K562 (cell line): ENCODE measurements around the gene AUNIP. TPM values are rescaled to one million over a fixed set of nuclear protein-coding genes. Genes with fewer than 3 reads are reported as not detected.

Experiments
- ARHGAP35 ChIP-seq: fragments of 450-650 bp; IDR thresholded peaks from 2 replicates; pipeline ENCODE4 v1.6.1; 2018; ENCODE audit not compliant: partially characterized antibody
- BRD9 ChIP-seq: fragments of 450-650 bp; IDR thresholded peaks from 2 replicates; pipeline ENCODE4 v1.6.1; 2018; ENCODE audit warnings: low read depth; ENCODE audit not compliant: partially characterized antibody
- GATAD2B ChIP-seq: fragments of 450-650 bp; IDR thresholded peaks from 2 replicates; pipeline ENCODE4 v1.6.1; 2017; ENCODE audit warnings: mild to moderate bottlenecking, borderline replicate concordance
- MTA1 ChIP-seq: fragments of 450-650 bp; IDR thresholded peaks from 2 replicates; pipeline ENCODE4 v1.6.1; 2017; ENCODE audit warnings: borderline replicate concordance
- NFE2 ChIP-seq: IDR thresholded peaks from 2 replicates; pipeline ENCODE4 v1.6.1; 2014; ENCODE audit warnings: antibody characterized with exemption, low read depth
- PCBP2 ChIP-seq: fragments of 200-400 bp; formaldehyde crosslinking; IDR thresholded peaks from 2 replicates; pipeline ENCODE4 v1.6.1; 2018; ENCODE audit warnings: low read length, low read depth, mild to moderate bottlenecking, moderate library complexity; ENCODE audit not compliant: poor library complexity, severe bottlenecking
- PRPF4 ChIP-seq: fragments of 200-400 bp; formaldehyde crosslinking; IDR thresholded peaks from one replicate; pipeline ENCODE4 v1.6.1; 2017; ENCODE audit warnings: low read length, low read depth, mild to moderate bottlenecking; ENCODE audit not compliant: insufficient read depth, poor library complexity, severe bottlenecking
- RAD51 ChIP-seq: fragments of 450-650 bp; IDR thresholded peaks from 2 replicates; pipeline ENCODE4 v1.7.1; 2016; ENCODE audit warnings: low read depth, mild to moderate bottlenecking, borderline replicate concordance
- RBM15 ChIP-seq: fragments of 200-400 bp; formaldehyde crosslinking; IDR thresholded peaks from 2 replicates; pipeline ENCODE4 v1.6.1; 2018; ENCODE audit warnings: mild to moderate bottlenecking, low read length, moderate library complexity; ENCODE audit not compliant: insufficient read depth
- RBM25 ChIP-seq: fragments of 200-400 bp; formaldehyde crosslinking; IDR thresholded peaks from 2 replicates; pipeline ENCODE4 v1.6.1; 2018; ENCODE audit warnings: low read length, low read depth, moderate library complexity; ENCODE audit not compliant: severe bottlenecking
- RFX5 ChIP-seq: IDR thresholded peaks from 2 replicates; pipeline ENCODE4 v1.6.1; 2011; ENCODE audit warnings: low read depth, mild to moderate bottlenecking, improper control_type of control experiment, low read length
- SMARCA4 ChIP-seq: fragments of 450-650 bp; IDR thresholded peaks from 2 replicates; pipeline ENCODE4 v1.6.1; 2016
- SREBF1 ChIP-seq: fragments of 150-350 bp; IDR thresholded peaks from 2 replicates; pipeline ENCODE4 v1.6.1; 2014; ENCODE audit warnings: antibody characterized with exemption, low read depth, low read length, borderline replicate concordance
- TCFL5 ChIP-seq: fragments of 250-450 bp; sonication (Bioruptor Pico); conservative IDR thresholded peaks from 2 replicates; pipeline ENCODE4 v1.6.1; 2021; ENCODE audit warnings: mild to moderate bottlenecking, moderate library complexity, matching md5 sums
- TEAD1 ChIP-seq, 2 experiments: fragments of 450-650 bp in 1 of 2; sonication (generic) in 1 of 2; formaldehyde crosslinking; IDR thresholded peaks; 2 replicates each; pipeline versions ENCODE4 v1.4.0 to v1.8.0; 2020 to 2022; ENCODE audit warnings: mild to moderate bottlenecking in 2 of 2, missing genetic modification reagents in 1 of 2
- XRCC4 ChIP-seq: IDR thresholded peaks from one replicate; pipeline ENCODE4 v1.6.1; 2011; ENCODE audit not compliant: insufficient read depth, insufficient read length; ENCODE audit errors: extremely low read depth
- ZBED1 ChIP-seq: IDR thresholded peaks from 2 replicates; pipeline ENCODE4 v1.6.1; 2014
- ZNF75A ChIP-seq: fragments of 450-650 bp; formaldehyde crosslinking; IDR thresholded peaks from 2 replicates; pipeline ENCODE4 v1.4.0; 2020; ENCODE audit warnings: mild to moderate bottlenecking
- polyA plus RNA-seq, 8 experiments: library from polyadenylated mRNA; depleted of rRNA in 4 of 8; stranded (reverse) in 5 of 8; unstranded in 3 of 8; fragments of >200 nt; fragmentation: Nextera tagmentation in 2 of 8; fragmentation: Illumina TruSeq in 1 of 8; extraction: Ambion mirVana in 2 of 8; extraction: Trizol in 1 of 8; gene quantifications; 2 replicates each; pipeline versions ENCODE4 v1.2.1 to v1.2.3, GENCODE V29; 2011 to 2014; ENCODE audit warnings: inconsistent platforms in 1 of 8, missing spikeins in 1 of 8
- total RNA-seq, 7 experiments: library from RNA; depleted of rRNA in 6 of 7; stranded (reverse); fragments of >200 nt in 6 of 7; fragmentation: Illumina TruSeq in 2 of 7; extraction: Trizol in 2 of 7; gene quantifications; 2 replicates each; pipeline versions ENCODE4 v1.2.1 to v1.2.3, GENCODE V29; 2011 to 2021; ENCODE audit warnings: low replicate concordance in 1 of 7
- TF ChIP-seq, protein P1 (sequence below), 3 experiments: fragments of 200-800 bp in 1 of 3; sonication (Bioruptor generic) in 1 of 3; sonication (generic) in 1 of 3; formaldehyde crosslinking in 1 of 3; IDR thresholded peaks; 2 replicates each; pipeline versions ENCODE4 v1.6.1 to v1.8.0; 2016 to 2022; ENCODE audit warnings: mild to moderate bottlenecking in 2 of 3, missing compliant biosample characterization in 2 of 3, missing genetic modification characterization in 2 of 3, missing genetic modification reagents in 1 of 3
- TF ChIP-seq, protein P2 (sequence below): fragments of 250-450 bp; sonication (Bioruptor Pico); IDR thresholded peaks from 2 replicates; pipeline ENCODE4 v1.4.0; 2020; ENCODE audit warnings: mild to moderate bottlenecking
- TF ChIP-seq, protein P3 (sequence below), 3 experiments: fragments of 200-800 bp in 1 of 3; fragments of 250-450 bp in 1 of 3; fragments of 450-650 bp in 1 of 3; sonication (Bioruptor Pico) in 1 of 3; sonication (Bioruptor generic) in 1 of 3; formaldehyde crosslinking in 1 of 3; IDR thresholded peaks; 2 replicates each; pipeline versions ENCODE4 v1.6.1 to v1.8.0; 2016 to 2022; ENCODE audit warnings: mild to moderate bottlenecking in 2 of 3, missing genetic modification characterization in 2 of 3, missing compliant biosample characterization in 1 of 3, moderate library complexity in 1 of 3

The AUNIP gene
- total and polyA plus RNA-seq, 9 of the 15 experiments (the other 6 are each of a cell fraction or from before 2014, with no cell fraction given), result 12.1 to 53.8 (median 47.1) TPM

DNA sequence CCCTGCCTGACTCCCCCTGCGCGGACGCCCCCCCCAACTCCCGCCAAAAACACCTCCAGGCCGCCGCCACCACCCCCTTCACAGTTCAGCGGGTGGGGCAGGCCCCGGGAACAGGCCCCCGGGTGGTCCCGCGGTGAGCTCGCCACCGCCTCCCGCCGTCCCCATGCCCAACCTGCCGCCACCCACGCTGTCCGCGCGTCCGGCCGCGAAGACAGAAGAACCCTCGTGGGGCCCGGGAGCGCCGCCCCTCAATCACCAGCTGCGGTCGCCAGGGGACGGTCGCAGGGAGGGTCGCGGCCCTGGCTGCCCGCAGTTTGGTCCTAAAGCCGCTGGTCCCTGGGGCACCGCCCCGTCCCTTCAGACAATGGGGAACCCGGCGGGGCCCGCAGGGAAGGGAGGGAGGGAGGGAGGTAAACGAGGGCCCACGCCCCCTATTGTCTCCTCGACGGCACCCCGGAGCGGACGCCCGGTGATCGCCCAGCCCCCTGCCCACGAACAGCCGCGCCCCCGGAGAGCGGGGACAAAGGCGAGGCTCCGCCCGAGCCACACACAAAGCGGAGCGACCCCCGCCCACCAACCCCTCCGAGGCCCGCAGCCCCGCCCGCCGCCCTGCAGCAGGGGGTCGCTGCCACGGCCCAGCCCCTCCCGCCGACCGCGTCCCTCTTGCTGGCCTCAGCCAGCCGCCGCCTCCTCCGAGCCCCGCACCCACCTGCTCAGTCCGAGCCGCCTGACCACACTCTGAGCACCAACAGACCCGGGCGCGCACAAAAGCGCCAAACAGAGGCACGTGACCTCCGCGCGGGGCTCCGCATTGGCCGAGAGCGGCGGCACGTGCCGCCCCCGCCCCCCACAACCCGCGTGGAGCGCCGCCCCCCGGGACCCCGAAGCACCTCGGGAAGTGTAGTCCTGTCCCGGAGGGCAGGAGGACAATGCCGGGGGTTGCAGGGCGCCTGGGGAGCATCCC, 46.7 kb upstream of the AUNIP start, which contains the start of gene STMN1 (continued):
- peak; percentile 64 for TF ChIP-seq RBM25
- TF ChIP-seq SREBF1, result no peak
- TF ChIP-seq, protein P1, sequence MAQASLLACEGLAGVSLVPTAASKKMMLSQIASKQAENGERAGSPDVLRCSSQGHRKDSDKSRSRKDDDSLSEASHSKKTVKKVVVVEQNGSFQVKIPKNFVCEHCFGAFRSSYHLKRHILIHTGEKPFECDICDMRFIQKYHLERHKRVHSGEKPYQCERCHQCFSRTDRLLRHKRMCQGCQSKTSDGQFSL (CRISPR knock-in tag; IDR thresholded peaks at IDR 0.05), result peak; percentile 98
- TF ChIP-seq, protein P1 (tag; IDR thresholded peaks at IDR 0.05), result peak in 1 of 2 experiments; percentile 95; a peak in 2 of 4 replicates
- TF ChIP-seq NFE2, result no peak
- no peak for TF ChIP-seq TCFL5
- peak; percentile 76 for TF ChIP-seq MTA1
- no peak for TF ChIP-seq ARHGAP35
- TF ChIP-seq RBM15, result no peak
- TF ChIP-seq SMARCA4, result no peak
- TF ChIP-seq XRCC4, result no peak
- TF ChIP-seq GATAD2B, result no peak
- TF ChIP-seq PRPF4, result peak; percentile 93
- TF ChIP-seq RFX5, result no peak
- peak in 1 of 2 experiments; percentile 49; a peak in 1 of 4 replicates for TF ChIP-seq TEAD1 (CRISPR knock-in tag; IDR thresholded peaks at IDR 0.05)
- no peak for TF ChIP-seq ZNF75A (CRISPR knock-in tag)
- TF ChIP-seq, protein P2, sequence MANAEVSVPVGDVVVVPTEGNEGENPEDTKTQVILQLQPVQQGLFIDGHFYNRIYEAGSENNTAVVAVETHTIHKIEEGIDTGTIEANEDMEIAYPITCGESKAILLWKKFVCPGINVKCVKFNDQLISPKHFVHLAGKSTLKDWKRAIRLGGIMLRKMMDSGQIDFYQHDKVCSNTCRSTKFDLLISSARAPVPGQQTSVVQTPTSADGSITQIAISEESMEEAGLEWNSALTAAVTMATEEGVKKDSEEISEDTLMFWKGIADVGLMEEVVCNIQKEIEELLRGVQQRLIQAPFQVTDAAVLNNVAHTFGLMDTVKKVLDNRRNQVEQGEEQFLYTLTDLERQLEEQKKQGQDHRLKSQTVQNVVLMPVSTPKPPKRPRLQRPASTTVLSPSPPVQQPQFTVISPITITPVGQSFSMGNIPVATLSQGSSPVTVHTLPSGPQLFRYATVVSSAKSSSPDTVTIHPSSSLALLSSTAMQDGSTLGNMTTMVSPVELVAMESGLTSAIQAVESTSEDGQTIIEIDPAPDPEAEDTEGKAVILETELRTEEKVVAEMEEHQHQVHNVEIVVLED (CRISPR knock-in tag), result peak; percentile 67
- peak; percentile 23 for TF ChIP-seq BRD9
- peak; percentile 99 for TF ChIP-seq RAD51
- peak; percentile 21; the same call in 1 of the 2 replicates for TF ChIP-seq ZBED1
- TF ChIP-seq, protein P3, sequence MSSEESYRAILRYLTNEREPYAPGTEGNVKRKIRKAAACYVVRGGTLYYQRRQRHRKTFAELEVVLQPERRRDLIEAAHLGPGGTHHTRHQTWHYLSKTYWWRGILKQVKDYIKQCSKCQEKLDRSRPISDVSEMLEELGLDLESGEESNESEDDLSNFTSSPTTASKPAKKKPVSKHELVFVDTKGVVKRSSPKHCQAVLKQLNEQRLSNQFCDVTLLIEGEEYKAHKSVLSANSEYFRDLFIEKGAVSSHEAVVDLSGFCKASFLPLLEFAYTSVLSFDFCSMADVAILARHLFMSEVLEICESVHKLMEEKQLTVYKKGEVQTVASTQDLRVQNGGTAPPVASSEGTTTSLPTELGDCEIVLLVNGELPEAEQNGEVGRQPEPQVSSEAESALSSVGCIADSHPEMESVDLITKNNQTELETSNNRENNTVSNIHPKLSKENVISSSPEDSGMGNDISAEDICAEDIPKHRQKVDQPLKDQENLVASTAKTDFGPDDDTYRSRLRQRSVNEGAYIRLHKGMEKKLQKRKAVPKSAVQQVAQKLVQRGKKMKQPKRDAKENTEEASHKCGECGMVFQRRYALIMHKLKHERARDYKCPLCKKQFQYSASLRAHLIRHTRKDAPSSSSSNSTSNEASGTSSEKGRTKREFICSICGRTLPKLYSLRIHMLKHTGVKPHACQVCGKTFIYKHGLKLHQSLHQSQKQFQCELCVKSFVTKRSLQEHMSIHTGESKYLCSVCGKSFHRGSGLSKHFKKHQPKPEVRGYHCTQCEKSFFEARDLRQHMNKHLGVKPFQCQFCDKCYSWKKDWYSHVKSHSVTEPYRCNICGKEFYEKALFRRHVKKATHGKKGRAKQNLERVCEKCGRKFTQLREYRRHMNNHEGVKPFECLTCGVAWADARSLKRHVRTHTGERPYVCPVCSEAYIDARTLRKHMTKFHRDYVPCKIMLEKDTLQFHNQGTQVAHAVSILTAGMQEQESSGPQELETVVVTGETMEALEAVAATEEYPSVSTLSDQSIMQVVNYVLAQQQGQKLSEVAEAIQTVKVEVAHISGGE (CRISPR knock-in tag; IDR thresholded peaks at IDR 0.05), result no peak; a peak in 1 of 6 replicates
- no peak for TF ChIP-seq PCBP2
